ENCODE results near the gene PCIF1.

PCIF1 gene

DNA sequence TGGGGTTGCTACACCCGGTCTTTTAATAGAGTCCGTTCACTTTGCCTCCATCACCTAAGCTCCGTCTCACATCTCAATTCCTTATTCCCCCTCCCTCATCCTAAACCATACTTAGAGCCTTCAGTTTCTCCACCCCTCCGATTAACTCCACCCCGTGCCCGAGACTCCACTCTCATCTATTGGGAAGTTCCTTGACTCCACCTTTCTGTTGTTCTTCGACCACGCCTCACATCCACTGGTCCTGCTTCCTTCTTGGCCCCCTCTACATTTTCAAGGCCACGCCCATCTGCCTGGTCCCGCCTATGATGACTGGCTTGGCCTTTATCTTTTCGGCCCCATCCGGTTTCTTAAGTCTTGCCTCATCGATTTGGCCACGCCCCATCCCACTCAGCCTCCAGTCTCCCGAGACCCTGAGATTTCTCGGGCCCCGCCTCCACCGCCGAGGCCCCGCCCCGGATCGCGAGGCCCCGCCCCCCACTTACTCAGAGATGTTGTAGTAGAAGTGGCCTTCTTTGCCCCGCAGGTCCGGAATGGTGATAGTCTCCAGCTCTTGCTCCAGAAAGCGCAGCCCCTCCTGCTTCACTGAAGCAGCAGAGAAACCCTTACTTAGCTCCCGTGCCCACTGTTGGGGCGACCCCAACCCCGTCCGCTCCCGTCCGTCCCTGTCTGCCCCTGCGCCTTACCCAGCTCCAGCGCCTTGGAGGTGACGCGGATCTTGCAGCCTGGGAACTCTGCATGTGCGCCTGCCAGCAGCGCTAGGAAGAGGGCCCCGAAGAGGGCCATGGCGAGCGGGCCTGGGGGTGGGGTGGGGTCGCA is 23.6 kb upstream of the PCIF1 start:
- H3K4me3 ChIP-seq (ENCODE audit: low read length): peak overlapping the region; percentile 42; the same call in 1 of the 2 replicates
- no peak for TF ChIP-seq ZNF274 (IDR thresholded peaks at IDR 0.05; ENCODE audit: low read depth, low read length)

DNA sequence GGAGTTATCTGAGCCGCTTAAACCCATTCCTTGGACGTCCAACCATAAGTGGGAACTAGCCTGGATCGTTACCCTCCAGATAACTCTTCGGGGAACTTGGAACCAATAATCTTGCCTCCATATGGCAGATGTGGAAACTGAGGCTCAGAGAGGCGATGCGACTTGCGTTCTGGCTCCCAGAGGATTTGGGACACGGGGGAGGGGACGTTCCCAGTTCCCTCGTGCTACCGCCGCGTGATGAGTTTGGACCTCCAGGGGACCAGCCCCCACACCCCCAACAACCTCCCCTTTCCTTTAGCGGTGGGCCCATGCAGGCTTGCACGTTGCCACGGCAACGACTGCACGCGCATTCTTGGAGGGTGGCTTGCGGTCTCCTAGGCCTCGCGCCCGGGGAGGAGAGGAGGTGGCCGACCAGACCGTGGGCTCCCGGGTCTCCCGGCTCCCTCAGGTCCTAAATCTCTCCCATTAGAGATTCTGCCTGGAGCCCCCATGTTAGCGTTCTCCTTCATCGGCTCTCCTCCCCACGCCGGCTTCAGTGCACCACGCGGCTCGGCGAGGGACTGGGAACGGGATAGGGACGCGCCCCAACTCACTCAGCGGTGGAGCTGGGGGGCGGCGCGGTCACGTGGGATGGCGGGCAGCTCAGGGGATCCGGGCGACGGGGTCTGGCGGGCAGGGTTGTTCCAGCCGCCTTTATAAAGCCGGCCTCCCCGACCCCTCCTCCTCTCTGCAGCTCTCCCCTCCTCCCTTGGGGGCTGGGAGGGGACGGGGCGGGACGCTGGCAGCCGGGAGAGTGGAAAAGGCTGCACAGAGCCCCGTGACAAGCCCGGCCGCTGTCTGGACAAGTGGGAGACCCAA is 22.8 kb upstream of the PCIF1 start, which contains the start of gene PLTP:
Gene PLTP (minus strand): TSS at position 670 of the 858 bp plus-strand sequence. CDS start 703 bp downstream, outside the sequence.
- no peak for TF ChIP-seq ZNF274 (IDR thresholded peaks at IDR 0.05; ENCODE audit: low read depth, low read length)
- peak within 1 kb of the TSS; percentile 42; the same call in 1 of the 2 replicates for H3K4me3 ChIP-seq (ENCODE audit: low read length)

DNA sequence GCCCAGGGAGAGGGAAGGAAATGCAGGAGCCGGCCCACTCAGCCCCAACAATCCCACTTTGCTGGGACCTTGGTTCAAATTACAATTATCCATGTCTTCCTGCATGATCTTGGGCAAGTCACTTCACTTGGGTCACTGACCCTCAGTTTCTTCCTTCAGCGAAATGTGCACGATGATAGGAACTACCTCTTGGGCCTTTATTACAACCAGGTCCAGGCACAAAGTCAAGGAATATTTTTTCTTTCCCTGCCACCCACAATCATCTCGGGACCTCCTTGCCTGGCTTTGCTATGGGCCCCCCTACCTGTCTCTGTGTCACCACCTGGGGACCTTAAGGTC is 22.2 kb upstream of the PCIF1 start:
- TF ChIP-seq ZNF274 (IDR thresholded peaks at IDR 0.05; ENCODE audit: low read depth, low read length): no peak
- H3K4me3 ChIP-seq (ENCODE audit: low read length): no peak overlapping the region

DNA sequence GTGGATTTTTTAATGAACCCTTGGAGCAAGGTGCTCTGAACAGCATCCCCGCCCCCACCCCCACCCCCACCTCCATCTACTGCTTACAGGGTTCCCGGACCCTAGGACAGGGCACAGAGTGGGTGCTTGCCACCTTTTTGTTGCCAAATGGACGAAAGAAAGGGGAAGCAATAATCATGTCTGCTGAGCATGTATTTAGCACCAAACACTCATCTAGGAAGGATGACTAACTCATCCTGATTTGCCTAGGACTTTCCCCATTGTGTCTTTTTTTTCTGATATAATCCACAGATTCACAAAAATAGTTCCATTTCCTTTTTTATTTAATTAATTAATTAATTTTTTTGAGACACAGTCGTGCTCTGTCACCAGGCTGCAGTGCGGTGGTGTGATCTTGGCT is 21.4 kb upstream of the PCIF1 start:
- TF ChIP-seq ZNF274 (IDR thresholded peaks at IDR 0.05; ENCODE audit: low read depth, low read length): no peak
- H3K4me3 ChIP-seq (ENCODE audit: low read length): no peak overlapping the region

DNA sequence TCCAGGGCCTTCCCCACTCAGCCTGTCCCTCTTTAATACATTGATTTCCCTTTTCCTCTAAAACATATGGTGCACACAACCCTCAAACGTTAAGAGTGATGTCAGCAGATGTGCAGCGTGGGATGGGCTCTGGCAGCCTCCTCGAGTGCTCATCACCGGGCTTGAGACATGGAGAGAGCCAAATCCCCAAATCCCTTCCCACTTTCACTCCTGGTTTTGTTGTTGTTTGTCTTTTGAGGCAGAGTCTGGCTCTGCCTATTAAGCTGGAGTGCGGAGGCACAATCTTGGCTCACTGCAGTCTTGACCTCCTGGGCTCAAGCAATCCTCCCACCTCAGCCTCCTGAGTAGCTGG is 16.7 kb upstream of the PCIF1 start:
- TF ChIP-seq ZNF274 (IDR thresholded peaks at IDR 0.05; ENCODE audit: low read depth, low read length): no peak

DNA sequence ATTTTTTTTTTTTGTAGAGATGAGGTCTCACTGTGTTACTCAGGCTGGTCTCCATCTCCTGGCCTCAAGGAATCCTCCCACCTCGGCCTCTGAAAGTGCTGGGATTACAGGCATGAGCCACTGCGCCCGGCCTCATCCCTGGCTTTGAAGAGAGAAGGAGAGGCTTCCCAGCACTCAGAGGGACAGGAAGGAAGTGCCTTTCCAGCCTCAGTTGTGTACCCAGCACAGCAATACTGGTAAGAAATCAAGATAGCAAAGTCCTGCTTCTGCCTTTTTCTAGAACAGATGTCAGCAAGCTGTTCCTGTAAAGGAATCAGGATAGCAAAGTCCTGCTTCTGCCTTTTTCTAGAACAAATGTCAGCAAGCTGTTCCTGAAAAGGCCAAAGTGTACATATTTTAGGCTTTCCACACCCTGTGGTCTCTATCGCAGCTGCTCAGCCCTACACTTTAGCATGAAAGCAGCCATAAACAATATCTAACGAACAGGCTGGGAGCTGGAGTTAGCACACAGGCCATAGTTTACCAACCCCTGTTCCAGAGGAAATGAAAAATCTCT is 16.2 kb upstream of the PCIF1 start:
- TF ChIP-seq ZNF274 (IDR thresholded peaks at IDR 0.05; ENCODE audit: low read depth, low read length): no peak

More for the DNA sequence above, 16.7 kb upstream of the PCIF1 start:
- no peak overlapping the region for H3K4me3 ChIP-seq (ENCODE audit: low read length)

DNA sequence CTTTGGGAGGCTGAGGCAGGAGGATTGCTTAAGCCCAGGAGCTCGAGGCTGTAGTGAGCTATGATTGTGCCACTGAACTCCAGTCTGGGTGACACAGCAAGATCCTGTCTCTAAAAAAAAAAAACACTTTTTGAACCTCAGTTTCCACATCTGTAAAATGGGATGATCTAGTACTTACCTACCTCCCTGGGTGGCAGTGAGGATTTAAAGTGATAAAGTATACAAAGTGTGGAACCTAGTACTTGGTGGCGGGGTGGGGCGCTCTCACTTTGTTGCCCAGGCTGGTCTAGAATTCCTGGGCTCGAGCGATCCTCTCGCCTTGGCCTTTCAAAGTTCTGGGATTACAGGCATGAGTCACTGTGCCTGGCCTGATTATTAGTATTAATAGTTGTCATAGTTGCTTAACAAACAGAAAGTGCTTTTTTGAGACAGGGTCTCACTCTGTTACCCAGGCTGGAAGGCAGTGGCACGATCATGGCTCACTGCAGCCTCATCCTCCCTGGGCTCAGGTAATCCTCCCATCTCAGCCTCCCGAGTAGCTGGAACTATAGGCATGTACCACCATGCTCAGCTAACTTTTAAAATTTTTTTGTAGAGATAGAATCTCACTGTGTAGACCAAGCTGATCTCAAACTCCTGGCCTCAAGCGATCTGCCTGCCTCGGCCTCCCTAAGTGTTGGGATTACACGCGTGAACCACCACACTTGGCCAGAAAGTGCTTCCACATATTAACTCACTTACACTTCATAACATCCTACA is 15.5 kb upstream of the PCIF1 start:
- no peak overlapping the region for H3K4me3 ChIP-seq (ENCODE audit: low read length)
- no peak for TF ChIP-seq ZNF274 (IDR thresholded peaks at IDR 0.05; ENCODE audit: low read depth, low read length)

More for the DNA sequence above, 16.2 kb upstream of the PCIF1 start:
- H3K4me3 ChIP-seq (ENCODE audit: low read length): no peak overlapping the region

DNA sequence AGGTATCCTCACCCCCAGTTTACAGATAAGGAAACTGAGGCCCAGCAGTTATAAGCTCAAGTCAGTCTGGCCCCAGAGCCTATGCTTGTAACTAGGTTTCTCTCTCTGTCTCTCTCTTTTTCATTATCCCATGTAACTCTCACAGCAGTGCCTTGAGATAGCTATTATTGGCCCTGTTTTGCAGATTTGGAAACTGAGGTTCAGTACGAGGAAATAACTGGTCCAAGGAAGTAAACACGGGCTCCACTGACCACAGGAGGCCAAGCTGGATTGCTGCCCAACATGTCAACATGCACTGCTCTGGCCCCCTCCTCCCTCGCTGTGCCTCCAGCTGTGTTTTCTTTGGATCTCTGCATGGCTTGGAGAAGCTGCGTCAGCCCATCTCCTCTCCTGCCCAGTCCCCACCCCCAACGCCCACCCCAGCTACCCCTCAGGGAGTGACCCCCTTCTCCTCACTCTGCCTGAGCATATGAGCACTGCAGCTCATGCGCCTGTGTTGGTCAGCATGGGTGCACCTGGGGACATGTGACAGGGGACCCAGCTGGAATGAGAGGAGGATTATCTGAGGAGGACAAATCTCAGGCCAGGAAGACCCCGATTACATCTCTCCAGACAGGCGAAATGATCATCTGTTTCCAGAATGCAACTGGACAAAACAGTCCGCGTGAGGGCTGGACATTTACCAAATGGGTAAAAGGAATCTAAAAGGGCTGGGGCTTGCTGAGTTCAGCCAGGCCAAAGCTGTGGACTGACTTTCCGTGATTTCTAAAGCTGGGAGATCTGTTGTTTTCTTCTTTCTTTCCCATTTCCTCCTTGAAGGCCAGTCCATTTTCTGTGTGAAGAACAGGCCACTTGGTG is 14.7 kb upstream of the PCIF1 start:
- no peak for TF ChIP-seq ZNF274 (IDR thresholded peaks at IDR 0.05; ENCODE audit: low read depth, low read length)
- H3K4me3 ChIP-seq (ENCODE audit: low read length): no peak overlapping the region

DNA sequence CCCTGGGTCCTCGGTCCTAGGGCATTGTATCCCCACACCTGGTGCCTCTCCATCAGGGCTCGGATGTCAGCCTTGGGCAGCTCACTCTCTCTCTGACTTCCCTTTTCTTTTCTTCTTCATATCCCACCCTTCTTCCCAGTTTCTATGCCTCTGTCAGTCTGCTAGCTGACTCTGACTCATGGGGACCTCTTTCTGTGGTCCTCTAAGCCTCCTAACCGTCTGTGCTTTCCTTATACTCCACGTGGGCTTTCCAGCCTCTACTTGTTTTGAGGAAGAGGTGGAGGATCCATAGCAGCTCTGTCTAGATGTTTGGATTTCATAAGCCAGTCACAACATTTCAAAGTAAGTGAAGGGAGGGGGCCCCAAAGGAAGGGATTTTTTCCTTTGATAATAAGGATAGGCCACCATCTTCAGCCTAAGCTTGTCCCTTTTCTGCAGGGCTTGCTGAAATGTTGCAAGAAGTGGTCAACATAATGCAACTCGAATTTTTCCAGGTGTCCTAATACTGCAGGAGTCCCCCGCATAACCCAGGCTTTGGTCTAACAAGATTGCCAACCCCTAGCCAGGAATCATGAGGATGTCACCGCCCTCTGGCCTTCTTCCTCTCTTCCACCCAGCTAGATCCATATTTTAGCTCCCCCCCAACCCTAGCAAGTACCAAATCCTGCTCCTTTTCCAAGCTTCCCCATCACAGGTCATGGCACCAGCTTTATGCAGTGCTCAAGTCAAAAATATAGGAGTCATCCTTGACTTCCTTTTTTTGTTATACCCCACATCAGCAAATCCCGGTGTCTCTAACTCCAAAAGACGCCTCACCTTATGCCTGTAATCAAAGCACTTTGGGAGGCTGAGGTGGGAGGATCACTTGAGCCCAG is 13.8 kb upstream of the PCIF1 start:
- no peak for TF ChIP-seq ZNF274 (IDR thresholded peaks at IDR 0.05; ENCODE audit: low read depth, low read length)
- no peak overlapping the region for H3K4me3 ChIP-seq (ENCODE audit: low read length)

DNA sequence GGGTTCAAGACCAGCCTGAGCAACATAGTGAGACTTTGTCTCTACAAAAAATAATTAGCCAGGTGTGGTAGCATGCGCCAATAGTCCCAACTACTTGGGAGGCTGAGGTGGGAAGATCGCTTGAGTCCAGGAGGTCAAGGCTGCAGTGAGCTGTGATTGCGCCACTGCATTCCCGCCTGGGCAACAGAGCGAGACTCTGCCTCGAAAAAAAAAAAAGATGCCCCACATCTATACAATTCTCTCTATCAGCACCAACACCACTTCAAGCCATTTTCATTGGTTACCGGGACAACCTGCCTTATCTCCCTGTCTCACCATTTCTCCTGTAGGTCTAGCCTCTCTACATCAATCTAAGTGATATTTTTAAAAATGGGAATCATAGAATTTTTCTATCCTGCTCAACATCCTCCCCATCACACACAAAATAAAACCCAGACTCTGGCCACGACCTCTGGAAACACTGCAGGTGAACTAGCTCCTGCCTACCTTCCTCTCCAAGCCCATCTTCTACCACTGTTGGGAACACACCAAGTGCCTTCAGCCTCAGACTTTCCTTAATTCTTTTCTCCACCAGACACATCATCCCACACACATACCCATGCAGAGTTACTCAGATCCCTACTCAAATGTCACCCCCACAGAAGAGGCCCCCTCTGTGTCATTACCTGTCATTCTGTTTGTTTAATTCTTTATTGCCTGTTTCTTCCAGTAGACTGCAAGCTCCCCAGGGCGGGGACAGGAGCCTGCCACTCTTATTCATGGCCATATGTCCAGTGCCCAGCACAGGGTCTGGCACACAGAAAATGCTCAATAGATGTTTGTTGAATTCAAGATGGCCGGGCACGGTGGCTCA is 12.9 kb upstream of the PCIF1 start:
- no peak for TF ChIP-seq ZNF274 (IDR thresholded peaks at IDR 0.05; ENCODE audit: low read depth, low read length)
- H3K4me3 ChIP-seq (ENCODE audit: low read length): no peak overlapping the region

Data from GM08714 (cell line).